SIG-M5 (cell line): ENCODE measurements around the gene NOL7.

Source experiments
- DNase-seq: peaks from one replicate; lab custom pipeline; 2025; lab: John Stamatoyannopoulos, UW

NOL7 gene

GRCh38 chr6:13614926-13615791 is at the start of gene NOL7:
Gene NOL7, plus strand, starts transcription at chr6:13615335. Its CDS starts 24 bp downstream, at chr6:13615359.
- DNase-seq, result peak; percentile 78

- no peak for DNase-seq
These were observed 49.2 kb upstream of the NOL7 start for GRCh38 chr6:13565921-13566320.

GRCh38 chr6:13566500-13566899 is 48.6 kb upstream of the NOL7 start:
- DNase-seq, result no peak

- no peak for DNase-seq
These were observed 46.2 kb upstream of the NOL7 start for GRCh38 chr6:13568970-13569369.

- DNase-seq, result no peak
These were observed 42.9 kb upstream of the NOL7 start for GRCh38 chr6:13572240-13572639.

- no peak for DNase-seq
These were observed 42.0 kb upstream of the NOL7 start for GRCh38 chr6:13572951-13573654.

GRCh38 chr6:13573669-13574110 is 41.4 kb upstream of the NOL7 start:
- DNase-seq, result no peak

- DNase-seq, result no peak
These were observed 41.0 kb upstream of the NOL7 start for GRCh38 chr6:13574149-13574570.

GRCh38 chr6:13574571-13575376 is 40.4 kb upstream of the NOL7 start, which contains the start of gene SIRT5:
Gene SIRT5, plus strand, starts transcription at chr6:13574601. Its CDS starts 9,510 bp downstream, at chr6:13584111.
- DNase-seq, result peak; percentile 38

- DNase-seq, result no peak
These were observed 39.8 kb upstream of the NOL7 start for GRCh38 chr6:13575377-13575775.

GRCh38 chr6:13576017-13576416 is 39.1 kb upstream of the NOL7 start:
- no peak for DNase-seq

GRCh38 chr6:13577926-13578325 is 37.2 kb upstream of the NOL7 start:
- DNase-seq, result no peak

GRCh38 chr6:13579911-13580310 is 35.2 kb upstream of the NOL7 start:
- DNase-seq, result no peak

- DNase-seq, result no peak
These were observed 33.4 kb upstream of the NOL7 start for GRCh38 chr6:13581700-13582229.

- DNase-seq, result no peak
These were observed 28.3 kb upstream of the NOL7 start for GRCh38 chr6:13586603-13587542.

GRCh38 chr6:13589801-13590200 is 25.3 kb upstream of the NOL7 start:
- DNase-seq, result no peak

GRCh38 chr6:13590574-13591153 is 24.5 kb upstream of the NOL7 start:
- DNase-seq, result no peak

GRCh38 chr6:13591205-13591921 is 23.8 kb upstream of the NOL7 start:
- no peak for DNase-seq

- DNase-seq, result no peak
These were observed 22.0 kb upstream of the NOL7 start for GRCh38 chr6:13593103-13593502.

- no peak for DNase-seq
These were observed 21.4 kb upstream of the NOL7 start for GRCh38 chr6:13593720-13594119.
